SJCRH30 (cell line): ENCODE data around the gene RAB11A. TPM values are rescaled to one million over a fixed set of nuclear protein-coding genes. Genes with fewer than 3 reads are reported as not detected.

Experiments used
- DNase-seq, 2 experiments: peaks; one replicate each; pipeline ENCODE4 v3.0.0-alpha.2; 2015 to 2020
- H3K27ac ChIP-seq: fragments of 250-450 bp; sonication (Bioruptor Pico); 2 replicates; pipeline ENCODE4 v1.5.1; 2020; ENCODE audit warnings: mild to moderate bottlenecking, moderate library complexity
- H3K27me3 ChIP-seq: fragments of 250-450 bp; sonication (Bioruptor Pico); 2 replicates; pipeline ENCODE4 v1.5.1; 2020; ENCODE audit warnings: mild to moderate bottlenecking, moderate library complexity
- H3K36me3 ChIP-seq: fragments of 250-450 bp; sonication (Bioruptor Pico); 2 replicates; pipeline ENCODE4 v1.5.1; 2020; ENCODE audit warnings: mild to moderate bottlenecking, moderate library complexity
- H3K4me1 ChIP-seq: fragments of 250-450 bp; sonication (Bioruptor Pico); 2 replicates; pipeline ENCODE4 v1.5.1; 2020; ENCODE audit warnings: mild to moderate bottlenecking, moderate library complexity
- H3K4me3 ChIP-seq: fragments of 250-450 bp; sonication (Bioruptor Pico); 2 replicates; pipeline ENCODE4 v1.5.1; 2020; ENCODE audit warnings: mild to moderate bottlenecking, moderate library complexity
- H3K9me3 ChIP-seq: fragments of 250-450 bp; sonication (Bioruptor Pico); replicated peaks from 2 replicates; pipeline ENCODE4 v1.5.1; 2020; ENCODE audit warnings: mild to moderate bottlenecking, moderate library complexity
- total RNA-seq: library from RNA; depleted of rRNA; stranded (reverse); fragments of >200 nt; shearing (Covaris generic); gene quantifications from 2 replicates; pipeline ENCODE4 v1.2.3, GENCODE V29; 2014

Gene RAB11A
- total RNA-seq, 1 experiment from 2014 or later = 269 TPM

GRCh38 chr15:65836665-65837064 is 32.6 kb upstream of the RAB11A start:
- Histone ChIP-seq H3K4me1 (peaks cover 22% of the 10 kb centered on the region), H3K27ac (no peak overlapping the region), H3K4me3 (no peak overlapping the region), H3K27me3 (no peaks in the 10 kb centered on the region), H3K36me3 (no peaks in the 10 kb centered on the region), H3K9me3 (no peaks in the 10 kb centered on the region)
- no peak for DNase-seq

DNA sequence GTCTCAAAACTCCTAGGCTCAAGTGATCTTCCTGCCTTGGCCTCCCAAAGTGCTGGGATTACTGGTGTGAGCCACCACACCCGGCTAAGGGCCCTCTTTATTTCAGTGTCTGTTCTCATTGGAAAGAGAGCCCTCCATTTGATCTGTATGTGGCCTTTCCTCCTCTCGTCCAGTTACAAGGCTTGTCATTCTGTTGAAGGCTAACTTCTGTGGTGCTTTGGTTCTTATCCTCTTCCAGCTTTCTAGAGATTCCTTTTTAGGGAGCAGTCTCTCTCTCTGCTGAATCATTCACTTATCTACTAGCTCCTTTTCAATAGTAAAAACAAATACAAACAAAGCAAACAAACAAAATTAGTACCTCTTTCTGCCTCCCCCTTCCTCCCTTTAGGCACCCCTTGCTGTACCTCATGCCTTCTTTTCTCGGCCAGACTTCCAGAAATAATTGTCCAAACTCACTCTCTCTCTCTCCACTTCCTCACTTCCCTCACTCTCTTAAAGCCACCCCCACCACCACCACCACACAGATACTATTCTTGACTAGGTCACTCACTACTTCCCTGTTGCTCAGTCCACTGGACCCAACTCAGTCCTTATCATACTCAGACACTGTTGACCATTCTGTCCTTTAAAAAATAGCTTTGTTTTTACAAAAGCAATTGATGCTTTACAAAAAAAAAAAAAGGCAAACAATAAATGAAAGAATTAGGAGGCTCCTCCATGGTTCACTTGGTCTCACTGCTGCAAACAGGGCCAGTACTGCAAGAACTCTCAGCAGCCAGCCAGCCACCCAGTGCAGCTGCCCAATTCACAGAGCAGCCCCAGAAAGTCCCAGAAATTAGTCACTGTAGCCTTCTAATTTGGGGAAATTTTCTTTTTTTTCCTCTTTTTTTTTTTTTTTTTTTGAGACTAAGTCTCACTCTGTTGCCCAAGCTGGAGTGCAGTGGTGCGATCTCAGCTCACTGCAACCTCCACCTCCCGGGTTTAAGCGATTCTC is 31.7 kb upstream of the RAB11A start:
- H3K36me3 ChIP-seq = no peaks in the 10 kb centered on the region
- H3K27me3 ChIP-seq = no peaks in the 10 kb centered on the region
- H3K4me1 ChIP-seq = peaks cover 18% of the 10 kb centered on the region
- DNase-seq = no peak
- no peaks in the 10 kb centered on the region for H3K9me3 ChIP-seq
- no peak overlapping the region for H3K4me3 ChIP-seq
- H3K27ac ChIP-seq = no peak overlapping the region

GRCh38 chr15:65839354-65839901 is 29.9 kb upstream of the RAB11A start:
- Histone ChIP-seq H3K9me3 (peaks cover 4% of the 10 kb centered on the region; the same call in 1 of the 2 replicates), H3K36me3 (no peaks in the 10 kb centered on the region), H3K4me1 (peaks cover 7% of the 10 kb centered on the region), H3K27me3 (no peaks in the 10 kb centered on the region), H3K27ac (no peak overlapping the region), H3K4me3 (no peak overlapping the region)
- no peak for DNase-seq

- no peak for DNase-seq
- H3K9me3 ChIP-seq = peaks cover 4% of the 10 kb centered on the region; the same call in 1 of the 2 replicates
These were observed 29.3 kb upstream of the RAB11A start for GRCh38 chr15:65839985-65840384.

DNA sequence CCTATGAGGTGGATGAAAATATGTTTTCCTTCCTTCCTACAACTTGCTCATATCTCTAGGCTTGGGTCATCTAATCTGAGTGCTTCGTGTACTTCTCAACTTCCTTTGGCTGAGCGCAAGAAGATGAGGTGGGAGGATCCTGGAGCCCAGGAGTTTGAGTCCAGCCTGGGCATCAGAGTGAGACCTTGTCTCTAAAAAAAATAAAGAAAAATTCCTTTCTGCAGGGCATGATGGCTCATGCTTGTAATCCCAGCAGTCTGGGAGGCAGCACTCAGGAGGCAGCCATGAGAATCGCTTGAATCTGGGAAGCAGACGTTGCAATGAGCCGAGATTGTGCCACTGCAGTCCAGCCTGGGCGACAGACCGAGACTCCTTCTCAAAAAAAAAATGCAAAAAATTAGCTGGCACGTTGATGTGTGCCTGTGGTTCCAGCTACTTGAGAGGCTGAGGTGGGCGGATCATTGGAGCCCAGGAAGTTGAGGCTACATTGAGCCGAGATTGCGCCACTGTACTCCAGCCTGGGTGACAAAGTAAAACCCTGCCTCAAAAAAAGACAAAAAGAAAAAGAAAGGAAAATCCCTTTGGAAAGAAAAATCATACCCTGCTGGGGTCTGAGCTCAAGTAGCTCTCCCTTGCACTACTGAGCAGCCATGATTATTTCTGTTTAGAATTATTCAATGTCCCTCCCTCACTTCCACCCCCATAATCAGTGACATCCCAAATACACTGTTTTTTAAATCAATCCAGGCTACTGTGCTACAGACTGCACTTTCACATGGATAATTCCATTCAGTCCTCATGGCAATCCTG is 28.0 kb upstream of the RAB11A start:
- no peak overlapping the region for H3K27ac ChIP-seq
- peak overlapping the region; percentile 48 for H3K4me3 ChIP-seq
- H3K9me3 ChIP-seq = peaks cover 4% of the 10 kb centered on the region; the same call in 1 of the 2 replicates
- H3K27me3 ChIP-seq = no peaks in the 10 kb centered on the region
- H3K4me1 ChIP-seq = no peaks in the 10 kb centered on the region; the same call in 1 of the 2 replicates
- peak; percentile 11 to 29 for DNase-seq
- H3K36me3 ChIP-seq = no peaks in the 10 kb centered on the region

More at GRCh38 chr15:65839985-65840384, 29.3 kb upstream of the RAB11A start:
- H3K4me3 ChIP-seq = no peak overlapping the region
- H3K36me3 ChIP-seq = no peaks in the 10 kb centered on the region
- H3K27me3 ChIP-seq = no peaks in the 10 kb centered on the region
- peaks cover 7% of the 10 kb centered on the region for H3K4me1 ChIP-seq
- no peak overlapping the region for H3K27ac ChIP-seq

GRCh38 chr15:65845826-65846519 is 23.3 kb upstream of the RAB11A start:
- Histone ChIP-seq H3K4me1 (no peaks in the 10 kb centered on the region; the same call in 1 of the 2 replicates), H3K36me3 (no peaks in the 10 kb centered on the region)
- DNase-seq = no peak

GRCh38 chr15:65847989-65848388 is 21.3 kb upstream of the RAB11A start:
- H3K9me3 ChIP-seq = peaks cover 4% of the 10 kb centered on the region; the same call in 1 of the 2 replicates
- H3K4me1 ChIP-seq = no peaks in the 10 kb centered on the region
- no peak overlapping the region for H3K27ac ChIP-seq
- H3K4me3 ChIP-seq = no peak overlapping the region
- no peaks in the 10 kb centered on the region for H3K36me3 ChIP-seq
- H3K27me3 ChIP-seq = no peaks in the 10 kb centered on the region
- DNase-seq = no peak

More at GRCh38 chr15:65845826-65846519, 23.3 kb upstream of the RAB11A start:
- H3K27me3 ChIP-seq = no peaks in the 10 kb centered on the region
- no peak overlapping the region for H3K27ac ChIP-seq
- H3K9me3 ChIP-seq = peaks cover 4% of the 10 kb centered on the region; the same call in 1 of the 2 replicates
- no peak overlapping the region for H3K4me3 ChIP-seq

GRCh38 chr15:65851981-65852380 is 17.3 kb upstream of the RAB11A start:
- Histone ChIP-seq H3K27ac (no peak overlapping the region), H3K4me1 (no peaks in the 10 kb centered on the region), H3K9me3 (no peaks in the 10 kb centered on the region), H3K27me3 (no peaks in the 10 kb centered on the region), H3K36me3 (no peaks in the 10 kb centered on the region), H3K4me3 (no peak overlapping the region)
- no peak for DNase-seq

- H3K36me3 ChIP-seq = no peaks in the 10 kb centered on the region
- H3K4me3 ChIP-seq = no peak overlapping the region
- no peaks in the 10 kb centered on the region for H3K4me1 ChIP-seq
- no peak overlapping the region for H3K27ac ChIP-seq
- H3K27me3 ChIP-seq = no peaks in the 10 kb centered on the region
- H3K9me3 ChIP-seq = no peaks in the 10 kb centered on the region
- peak; percentile 67 to 80 for DNase-seq
These were observed 12.4 kb upstream of the RAB11A start for GRCh38 chr15:65856821-65857455.

GRCh38 chr15:65857718-65858402 is 11.4 kb upstream of the RAB11A start:
- H3K27ac ChIP-seq = no peak overlapping the region
- H3K4me1 ChIP-seq = no peaks in the 10 kb centered on the region
- no peaks in the 10 kb centered on the region for H3K9me3 ChIP-seq
- DNase-seq = no peak
- H3K27me3 ChIP-seq = no peaks in the 10 kb centered on the region
- no peaks in the 10 kb centered on the region for H3K36me3 ChIP-seq
- H3K4me3 ChIP-seq = no peak overlapping the region

- no peak overlapping the region for H3K4me3 ChIP-seq
- no peaks in the 10 kb centered on the region for H3K36me3 ChIP-seq
- no peaks in the 10 kb centered on the region for H3K9me3 ChIP-seq
- DNase-seq = peak; percentile 88 to 94
- no peaks in the 10 kb centered on the region for H3K27me3 ChIP-seq
- H3K27ac ChIP-seq = no peak overlapping the region
- no peaks in the 10 kb centered on the region for H3K4me1 ChIP-seq
These were observed 6.6 kb upstream of the RAB11A start for GRCh38 chr15:65862682-65863081.

- Histone ChIP-seq H3K4me1 (no peaks in the 10 kb centered on the region), H3K27ac (no peak overlapping the region)
These were observed 6.2 kb upstream of the RAB11A start for GRCh38 chr15:65863106-65863505.

GRCh38 chr15:65867244-65867643 is 2.0 kb upstream of the RAB11A start:
- no peak overlapping the region for H3K4me3 ChIP-seq
- H3K9me3 ChIP-seq = no peaks in the 10 kb centered on the region
- no peaks in the 10 kb centered on the region for H3K4me1 ChIP-seq

More at GRCh38 chr15:65863106-65863505, 6.2 kb upstream of the RAB11A start:
- Histone ChIP-seq H3K9me3 (no peaks in the 10 kb centered on the region), H3K36me3 (no peaks in the 10 kb centered on the region), H3K4me3 (no peak overlapping the region), H3K27me3 (no peaks in the 10 kb centered on the region)
- DNase-seq = no peak

More at GRCh38 chr15:65867244-65867643, 2.0 kb upstream of the RAB11A start:
- DNase-seq = no peak
- H3K36me3 ChIP-seq = no peaks in the 10 kb centered on the region
- no peaks in the 10 kb centered on the region for H3K27me3 ChIP-seq
- no peak overlapping the region for H3K27ac ChIP-seq
